Erythroblast (primary cell): ENCODE data around the gene OR1M1.

ENCODE experiments used
- GATA1 ChIP-seq: IDR thresholded peaks from 2 replicates; pipeline ENCODE4 v1.6.1; 2011; ENCODE audit warnings: low read depth, mild to moderate bottlenecking, control low read depth, low read length, moderate library complexity
- POLR2A ChIP-seq: IDR thresholded peaks from 2 replicates; pipeline ENCODE4 v1.6.1; 2011; ENCODE audit warnings: mild to moderate bottlenecking, low read length

DNA sequence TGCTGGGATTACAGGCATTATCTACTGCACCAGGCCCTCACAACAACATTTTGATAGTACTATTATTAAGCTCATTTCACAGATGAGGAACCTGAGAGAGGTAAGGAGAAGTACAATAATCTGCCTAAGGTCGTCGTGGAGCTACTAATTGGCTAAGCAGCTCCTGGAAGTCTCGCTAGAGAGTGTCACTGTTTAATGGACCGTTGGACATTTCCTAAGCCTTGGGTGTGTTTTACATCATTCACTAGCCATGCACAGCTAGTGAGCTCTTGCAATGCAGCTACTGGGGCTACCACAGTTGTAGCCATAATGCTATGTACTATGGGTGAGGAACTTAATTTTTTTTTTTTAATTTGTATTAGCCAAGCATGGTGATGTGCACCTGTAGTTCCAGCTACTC lies 34.0 kb upstream of the OR1M1 start:
- TF ChIP-seq POLR2A = no peak
- no peak for TF ChIP-seq GATA1
